SK-N-SH (cell line): ENCODE results near the gene SPATA19. TPM values are rescaled to one million over a fixed set of nuclear protein-coding genes. Genes with fewer than 3 reads are reported as not detected.

Experiments used
- CTCF ChIA-PET: fragments of 300-600, 350-600 bp; formaldehyde crosslinking; extraction: SDS; loops from one replicate; lab custom pipeline; 2021; lab: Yijun Ruan, JAX
- POLR2A ChIA-PET: fragments of 350-600 bp; sonication (Branson Sonifier 250); formaldehyde crosslinking; extraction: SDS; loops from one replicate; lab custom pipeline; 2020; ENCODE audit warnings: antibody characterized with exemption, inconsistent platforms; lab: Yijun Ruan, JAX
- DNase-seq: peaks from one replicate; pipeline ENCODE4 v3.0.0; 2012
- H2AFZ ChIP-seq: fragments of 200-600 bp; sonication (generic); 2 replicates; pipeline ENCODE4 v1.8.1; 2016; ENCODE audit warnings: antibody characterized with exemption, mild to moderate bottlenecking, low read depth
- H3F3A ChIP-seq: fragments of 200-600 bp; sonication (generic); replicated peaks from 2 replicates; pipeline ENCODE3; 2016; ENCODE audit warnings: antibody characterized with exemption, mild to moderate bottlenecking; ENCODE audit not compliant: insufficient read depth
- H3K27ac ChIP-seq, 2 experiments: fragments of 200-500 bp in 1 of 2; fragments of 200-600 bp in 1 of 2; sonication (Bioruptor generic) in 1 of 2; sonication (generic), shearing (Covaris generic) in 1 of 2; 2 replicates each; pipeline versions ENCODE4 v1.5.1 to v1.6.1; 2014 to 2016; ENCODE audit warnings: low read depth in 2 of 2, inconsistent platforms in 1 of 2, low read length in 1 of 2, mild to moderate bottlenecking in 1 of 2, mixed read lengths in 1 of 2
- H3K27me3 ChIP-seq: fragments of 200-600 bp; sonication (generic), shearing (Covaris generic); 2 replicates; pipeline ENCODE4 v1.6.1; 2016; ENCODE audit warnings: mixed run types; ENCODE audit not compliant: insufficient read depth
- H3K36me3 ChIP-seq, 2 experiments: fragments of 200-500 bp in 1 of 2; fragments of 200-600 bp in 1 of 2; sonication (Bioruptor generic) in 1 of 2; sonication (generic) in 1 of 2; replicated peaks in 1 of 2; 2 replicates each; pipeline versions ENCODE3 to v1.5.1; 2014 to 2016; ENCODE audit warnings: low read length in 1 of 2, mild to moderate bottlenecking in 1 of 2; ENCODE audit not compliant: insufficient read depth in 2 of 2, control insufficient read depth in 1 of 2
- H3K4me1 ChIP-seq, 2 experiments: fragments of 200-500 bp in 1 of 2; fragments of 200-600 bp in 1 of 2; sonication (Bioruptor generic) in 1 of 2; sonication (generic), shearing (Covaris generic) in 1 of 2; 2 replicates each; pipeline versions ENCODE4 v1.5.1 to v1.6.1; 2014 to 2016; ENCODE audit warnings: low read depth in 1 of 2, low read length in 1 of 2, mixed run types in 1 of 2; ENCODE audit not compliant: insufficient read depth in 2 of 2, control insufficient read depth in 1 of 2
- H3K4me2 ChIP-seq: fragments of 200-600 bp; sonication (generic), shearing (Covaris generic); 2 replicates; pipeline ENCODE4 v1.6.1; 2017; ENCODE audit warnings: mixed run types
- H3K4me3 ChIP-seq, 2 experiments: fragments of 200-500 bp in 1 of 2; fragments of 200-600 bp in 1 of 2; sonication (Bioruptor generic) in 1 of 2; sonication (generic), shearing (Covaris generic) in 1 of 2; 2 replicates each; pipeline versions ENCODE4 v1.5.1 to v1.8.1; 2014 to 2016; ENCODE audit warnings: low read depth in 2 of 2, inconsistent platforms in 1 of 2, low read length in 1 of 2, mild to moderate bottlenecking in 1 of 2, mixed read lengths in 1 of 2, moderate library complexity in 1 of 2
- H3K79me2 ChIP-seq: fragments of 200-600 bp; sonication (generic); 2 replicates; pipeline ENCODE4 v1.8.1; 2017; ENCODE audit warnings: mild to moderate bottlenecking; ENCODE audit not compliant: insufficient read depth
- H3K9ac ChIP-seq: fragments of 200-600 bp; sonication (generic); 2 replicates; pipeline ENCODE4 v1.6.1; 2017; ENCODE audit warnings: mixed run types
- H3K9me2 ChIP-seq: fragments of 200-600 bp; sonication (generic); 2 replicates; pipeline ENCODE4 v1.6.1; 2017; ENCODE audit warnings: mixed run types
- H3K9me3 ChIP-seq: fragments of 200-600 bp; sonication (generic); 2 replicates; pipeline ENCODE4 v1.6.1; 2017; ENCODE audit warnings: mixed run types, mild to moderate bottlenecking, moderate library complexity
- H4K20me1 ChIP-seq: fragments of 200-600 bp; sonication (generic); 2 replicates; pipeline ENCODE4 v1.6.1; 2017; ENCODE audit warnings: mild to moderate bottlenecking, mixed run types; ENCODE audit not compliant: insufficient read depth
- CTCF ChIP-seq: fragments of 200-600 bp; sonication (generic); IDR thresholded peaks from 2 replicates; pipeline ENCODE4 v1.6.1; 2017; ENCODE audit warnings: antibody characterized with exemption, mild to moderate bottlenecking, moderate library complexity
- ELF1 ChIP-seq: IDR thresholded peaks from 2 replicates; pipeline ENCODE4 v1.4.0; 2012
- EP300 ChIP-seq, 2 experiments: IDR thresholded peaks; 2 replicates each; pipeline versions ENCODE4 v1.4.0 to v1.6.1; 2012; ENCODE audit warnings: borderline replicate concordance in 1 of 2, low read depth in 1 of 2, low read length in 1 of 2
- FOXJ3 ChIP-seq: sonication (generic); formaldehyde crosslinking; IDR thresholded peaks from 2 replicates; pipeline ENCODE4 v1.5.1; 2020; ENCODE audit warnings: mild to moderate bottlenecking, missing genetic modification reagents
- GABPA ChIP-seq: IDR thresholded peaks from 2 replicates; pipeline ENCODE4 v1.4.0; 2012; ENCODE audit warnings: low read depth, mild to moderate bottlenecking
- IRF3 ChIP-seq: fragments of 150-350 bp; IDR thresholded peaks from 2 replicates; pipeline ENCODE4 v1.6.1; 2016; ENCODE audit warnings: mild to moderate bottlenecking, low read depth, low read length
- JUND ChIP-seq: IDR thresholded peaks from 2 replicates; pipeline ENCODE4 v1.4.0; 2012
- MXI1 ChIP-seq: IDR thresholded peaks from 2 replicates; pipeline ENCODE4 v1.6.1; 2012; ENCODE audit warnings: mild to moderate bottlenecking, low read depth, low read length, improper control_type of control experiment
- PBX3 ChIP-seq: IDR thresholded peaks from 2 replicates; pipeline ENCODE4; 2012
- POLR2AphosphoS5 ChIP-seq: IDR thresholded peaks from 2 replicates; pipeline ENCODE4 v1.6.1; 2012; ENCODE audit warnings: low read depth, low read length
- RCOR1 ChIP-seq: fragments of 150-350 bp; IDR thresholded peaks from 2 replicates; pipeline ENCODE4 v1.6.1; 2017; ENCODE audit warnings: antibody characterized with exemption, low read length
- REST ChIP-seq: IDR thresholded peaks from 2 replicates; pipeline ENCODE4 v1.6.1; 2012; ENCODE audit warnings: mild to moderate bottlenecking, low read depth, low read length, moderate library complexity
- RFX5 ChIP-seq: IDR thresholded peaks from 2 replicates; pipeline ENCODE4 v1.6.1; 2012; ENCODE audit warnings: mild to moderate bottlenecking, improper control_type of control experiment, low read length
- SIN3A ChIP-seq: IDR thresholded peaks from 2 replicates; pipeline ENCODE4 v1.6.1; 2012; ENCODE audit warnings: low read depth, mild to moderate bottlenecking, low read length, moderate library complexity, borderline replicate concordance
- SMC3 ChIP-seq: IDR thresholded peaks from 2 replicates; pipeline ENCODE4 v1.6.1; 2012; ENCODE audit warnings: low read depth, low read length, improper control_type of control experiment
- TAF1 ChIP-seq: IDR thresholded peaks from 2 replicates; pipeline ENCODE4 v1.6.1; 2012; ENCODE audit warnings: low read depth, mild to moderate bottlenecking, low read length, moderate library complexity, borderline replicate concordance
- TCF12 ChIP-seq: IDR thresholded peaks from 2 replicates; pipeline ENCODE4 v1.4.0; 2012
- WGBS: methylation state at CpG from one replicate; pipeline ENCODE4 v1.1.6; 2017; ENCODE audit warnings: low lambda C conversion rate; 5-methylcytosine and 5-hydroxymethylcytosine counted together
- polyA plus RNA-seq, 3 experiments: library from polyadenylated mRNA; depleted of rRNA; stranded (reverse); fragments of >200 nt; gene quantifications; 2 replicates each; pipeline ENCODE4 v1.2.3, GENCODE V29; 2012

Gene SPATA19
- polyA plus RNA-seq, 1 of the 3 experiments (the other 2 are of a cell fraction): not detected

- TF ChIP-seq PBX3: no peak
- TF ChIP-seq FOXJ3: no peak
- TF ChIP-seq, all 33 proteins: peak for 0
Measured at GRCh38 chr11:133893381-133893780, 48.1 kb upstream of the SPATA19 start (continued).

GRCh38 chr11:133892584-133893380 lies 47.5 kb upstream of the SPATA19 start:
- Histone ChIP-seq H2AFZ (no peak overlapping the region), H3K4me1 (no peaks in the 10 kb centered on the region), H3K79me2 (no peaks in the 10 kb centered on the region), H3K9me3 (no peaks in the 10 kb centered on the region), H3F3A (no peaks in the 10 kb centered on the region), H3K4me2 (no peak overlapping the region), H3K27me3 (no peaks in the 10 kb centered on the region), H4K20me1 (no peaks in the 10 kb centered on the region), H3K9me2 (no peaks in the 10 kb centered on the region), H3K9ac (no peak overlapping the region), H3K36me3 (no peaks in the 10 kb centered on the region), H3K4me3 (no peak overlapping the region), H3K27ac (no peak overlapping the region)
- WGBS: 78% methylated on average over 12 of the region's 19 CpGs
- ChIA-PET POLR2A (no interaction called here), CTCF (no interaction called here)
- TF ChIP-seq SIN3A (no peak), JUND (no peak), SMC3 (no peak), EP300 (IDR thresholded peaks at IDR 0.05; ENCODE audit: borderline replicate concordance in 1 of 2, low read depth in 1 of 2, low read length in 1 of 2) (no peak), IRF3 (no peak), ELF1 (no peak), RFX5 (no peak)
- peak; percentile 4 for DNase-seq

GRCh38 chr11:133892126-133892525 lies 46.8 kb upstream of the SPATA19 start:
- DNase-seq: no peak
- no peak overlapping the region for H2AFZ ChIP-seq
- ChIA-PET POLR2A (no interaction called here), CTCF (no interaction called here)
- H3K27me3 ChIP-seq: no peaks in the 10 kb centered on the region
- H3K27ac ChIP-seq: no peak overlapping the region
- H3K9me2 ChIP-seq: no peaks in the 10 kb centered on the region
- no peaks in the 10 kb centered on the region for H3K79me2 ChIP-seq
- no peaks in the 10 kb centered on the region for H3K9me3 ChIP-seq
- H3K4me2 ChIP-seq: no peak overlapping the region
- no peaks in the 10 kb centered on the region for H3F3A ChIP-seq
- H3K36me3 ChIP-seq: no peaks in the 10 kb centered on the region
- H3K4me1 ChIP-seq: no peaks in the 10 kb centered on the region
- no peaks in the 10 kb centered on the region for H4K20me1 ChIP-seq
- H3K9ac ChIP-seq: no peak overlapping the region
- 41% methylated on average over 8 of the region's 8 CpGs for WGBS
- no peak overlapping the region for H3K4me3 ChIP-seq
- TF ChIP-seq RCOR1: no peak
- TF ChIP-seq GABPA: no peak
- no peak for TF ChIP-seq FOXJ3
- no peak for TF ChIP-seq JUND
- TF ChIP-seq SIN3A: no peak
- TF ChIP-seq ELF1: no peak
- no peak for TF ChIP-seq TCF12
- no peak for TF ChIP-seq POLR2AphosphoS5
- TF ChIP-seq MXI1: no peak
- TF ChIP-seq REST: no peak
- no peak for TF ChIP-seq TAF1
- no peak for TF ChIP-seq CTCF
- TF ChIP-seq SMC3: no peak
